Heart left ventricle (tissue), 16 donors: Measurements from ENCODE around the gene STK4. TPM values are rescaled to one million over a fixed set of nuclear protein-coding genes. Genes with fewer than 3 reads are reported as not detected.

ENCODE experiments used
- ATAC-seq, 4 donors: fragments of 200-7000 bp; cut with Tn5 transposase; one replicate each; pipeline ENCODE4 v1.9.1; 2020 to 2022; ENCODE audit warnings: moderate library complexity in 4 of 4, mild to moderate bottlenecking in 3 of 4, moderate number of reproducible peaks in 1 of 4
- DNase-seq, 5 donors: peaks; one replicate each; pipeline ENCODE4 v3.0.0-alpha.2; 2020
- H3K27ac ChIP-seq, 12 donors: fragments of 200-600 bp; sonication (generic) in 4 of 12; one replicate each; pipeline versions ENCODE4 v1.5.0 to v1.8.0; 2016 to 2022; ENCODE audit warnings: mild to moderate bottlenecking in 2 of 12
- H3K27me3 ChIP-seq, 9 donors: fragments of 200-600 bp; sonication (generic) in 2 of 9; one replicate each; pipeline versions ENCODE4 v1.5.1 to v1.8.0; 2016 to 2022; ENCODE audit warnings: mild to moderate bottlenecking in 3 of 9
- H3K36me3 ChIP-seq, 9 donors: fragments of 200-600 bp; sonication (generic) in 2 of 9; one replicate each; pipeline versions ENCODE4 v1.5.0 to v1.8.0; 2018 to 2022; ENCODE audit warnings: mild to moderate bottlenecking in 2 of 9
- H3K4me1 ChIP-seq, 12 donors: fragments of 200-600 bp; sonication (generic) in 4 of 12; one replicate each; pipeline versions ENCODE4 v1.5.0 to v1.8.0; 2016 to 2022; ENCODE audit warnings: mild to moderate bottlenecking in 3 of 12
- H3K4me3 ChIP-seq, 12 donors: fragments of 200-600 bp; sonication (generic) in 4 of 12; one replicate each; pipeline versions ENCODE4 v1.5.0 to v1.8.0; 2017 to 2022; ENCODE audit warnings: mild to moderate bottlenecking in 9 of 12, moderate library complexity in 4 of 12
- H3K9me3 ChIP-seq, 12 donors: fragments of 200-600 bp; sonication (generic) in 4 of 12; one replicate each; pipeline versions ENCODE4 v1.5.0 to v1.8.0; 2016 to 2022; ENCODE audit warnings: mild to moderate bottlenecking in 1 of 12
- CTCF ChIP-seq, 12 donors: fragments of 200-600 bp; sonication (generic) in 4 of 12; IDR thresholded peaks; one replicate each; pipeline versions ENCODE4 v1.5.0 to v1.8.0; 2018 to 2022; ENCODE audit warnings: antibody characterized with exemption in 12 of 12, mild to moderate bottlenecking in 5 of 12
- POLR2A ChIP-seq, 2 donors: fragments of 450-650 bp; IDR thresholded peaks; one replicate each; pipeline ENCODE4 v1.6.1; 2017; ENCODE audit warnings: antibody characterized with exemption in 2 of 2, mild to moderate bottlenecking in 2 of 2, moderate library complexity in 2 of 2
- WGBS, 4 donors: extraction: QIAGEN DNeasy Blood & Tissue Kit in 2 of 4; methylation state at CpG; one replicate each; pipeline versions ENCODE4 v1.1.5 to v1.1.7; 2013 to 2018; 5-methylcytosine and 5-hydroxymethylcytosine counted together
- intact Hi-C, 10 donors: fragments of 100-400 bp; cut with DNase I; formaldehyde crosslinking; loops; one replicate each; pipeline versions ENCODE4 v1.11.1 to v1.14.2; 2022
- polyA plus RNA-seq, 2 donors: library from polyadenylated mRNA; stranded (reverse); fragments of 200-250 nt; gene quantifications; one replicate each; pipeline ENCODE4 v1.2.3, GENCODE V29; 2013
- total RNA-seq, 9 donors: library from RNA; depleted of rRNA in 2 of 9; stranded (reverse); fragments of >200 nt in 2 of 9; fragmentation: NEBNext Ultra II Directional in 3 of 9; extraction: Animal tissue kit (Norgen Biotek cat#: 25700) in 3 of 9; gene quantifications; one replicate each; pipeline versions ENCODE4 v1.1.0 to v1.2.4, GENCODE V29; 2016 to 2023
- donor health status: ischemic (EF 13 %, LVEDD 7.1; RV severe dilation, severe dysfunction).
- donor health status: healthy with polysubstance abuse.
- donor health status: DM: no; HTN: yes; CAD: no.
- donor health status: DM: no; HTN: no; CAD: no.
- donor health status: ischemic (EF 25% LVEDD 6.9; RV normal size, moderate dysfunction).
- donor health status: ischemic (EF 25% LVEDD 5.7; RV mildly dilated, moderate dysfunction).
- donor health status: healthy.
- donor health status: DM: yes; HTN: yes; CAD: no.
- donor health status: ischemic (EF 35%, LVEDD 5.7; RV mildly dilated, moderate dysfunction).
- donor health status: nonischemic (EF 11% LVEDD 7.7; RV severe dilation, severe dysfunction).
- donor health status: DM: yes; HTN: yes; CAD: no.
- donor health status: PGD.
- donor health status: ischemic (EF 29% LVEDD 5.4; RV normal size, mild dysfunction).
- donor health status: nonischemic (EF 23%, LVEDD 6.1; RV moderate dilation, normal function).

STK4 gene
- total and polyA plus RNA-seq, 11 donors: 3.2 to 25.3 (median 9.3) TPM

- H3K36me3 ChIP-seq: peaks cover 0 to 95% (median 75%) of the 10 kb centered on the region in 9 donors
- TF ChIP-seq CTCF (IDR thresholded peaks at IDR 0.05) (no peak), POLR2A (IDR thresholded peaks at IDR 0.05) (no peak)
- DNase-seq: no peak
- no peaks in the 10 kb centered on the region for H3K27me3 ChIP-seq
- ATAC-seq: no peak
- no peaks in the 10 kb centered on the region for H3K9me3 ChIP-seq
- intact Hi-C loops: no loop called here
- peak overlapping the region in 1 of 12 donors; percentile 88 for H3K27ac ChIP-seq
- WGBS, 4 donors: 86 to 98% (median 96%) methylated on average over 4 of the region's 4 CpGs
- H3K4me3 ChIP-seq: no peak overlapping the region
- peaks cover 0 to 42% (median 0%) of the 10 kb centered on the region in 12 donors for H3K4me1 ChIP-seq
These were observed 10.4 kb downstream of the STK4 start for GRCh38 chr20:44976698-44977097.

GRCh38 chr20:44979090-44979621 is 12.8 kb downstream of the STK4 start:
- Histone ChIP-seq H3K27me3 (no peaks in the 10 kb centered on the region), H3K4me1 (peaks cover 0 to 37% (median 0%) of the 10 kb centered on the region in 12 donors), H3K9me3 (no peaks in the 10 kb centered on the region), H3K27ac (peak overlapping the region in 7 of 12 donors; percentile 27 to 88 (median 53)), H3K4me3 (peak overlapping the region in 1 of 12 donors; percentile 27), H3K36me3 (peaks cover 0 to 94% (median 70%) of the 10 kb centered on the region in 9 donors)
- intact Hi-C loops: no loop called here
- 41 to 55% (median 50%) methylated on average over 2 of the region's 2 CpGs for WGBS, 4 donors
- DNase-seq (peak in 1 of 5 donors; percentile 20), ATAC-seq (peak; percentile 39 to 83 (median 56))
- TF ChIP-seq CTCF (IDR thresholded peaks at IDR 0.05) (no peak), POLR2A (IDR thresholded peaks at IDR 0.05) (no peak)

- no peak overlapping the region for H3K27ac ChIP-seq
- DNase-seq: no peak
- no peak for TF ChIP-seq CTCF (IDR thresholded peaks at IDR 0.05)
- TF ChIP-seq POLR2A (IDR thresholded peaks at IDR 0.05): no peak
- ATAC-seq: no peak
- H3K4me3 ChIP-seq: no peak overlapping the region
- H3K36me3 ChIP-seq: peaks cover 0 to 93% (median 72%) of the 10 kb centered on the region in 9 donors
- no peaks in the 10 kb centered on the region for H3K27me3 ChIP-seq
- WGBS, 4 donors: 91 to 95% (median 94%) methylated on average over 8 of the region's 8 CpGs
- no peaks in the 10 kb centered on the region for H3K9me3 ChIP-seq
- intact Hi-C loops: no loop called here
- H3K4me1 ChIP-seq: peaks cover 0 to 45% (median 0%) of the 10 kb centered on the region in 12 donors
These were observed 15.6 kb downstream of the STK4 start for GRCh38 chr20:44981736-44982406.

GRCh38 chr20:44983093-44983674 is 16.9 kb downstream of the STK4 start:
- TF ChIP-seq POLR2A (IDR thresholded peaks at IDR 0.05) (no peak), CTCF (IDR thresholded peaks at IDR 0.05) (no peak)
- ATAC-seq: no peak
- no peaks in the 10 kb centered on the region for H3K27me3 ChIP-seq
- H3K36me3 ChIP-seq: peaks cover 0 to 96% (median 83%) of the 10 kb centered on the region in 9 donors
- 96 to 99% (median 97%) methylated on average over 7 of the region's 7 CpGs for WGBS, 4 donors
- no peak overlapping the region for H3K27ac ChIP-seq
- H3K4me1 ChIP-seq: peaks cover 0 to 32% (median 0%) of the 10 kb centered on the region in 12 donors
- no peak for DNase-seq
- intact Hi-C loops: no loop called here
- H3K9me3 ChIP-seq: no peaks in the 10 kb centered on the region
- no peak overlapping the region for H3K4me3 ChIP-seq
